H1 (cell line): ENCODE results near the gene SERPINA6. TPM values are rescaled to one million over a fixed set of nuclear protein-coding genes. Genes with fewer than 3 reads are reported as not detected.

ENCODE experiments used
- CTCF ChIA-PET: fragments of 300-600 bp; sonication (Branson Sonifier 250); formaldehyde crosslinking; loops from one replicate; lab custom pipeline; 2021; ENCODE audit not compliant: partially characterized antibody; lab: Charles Lee
- POLR2A ChIA-PET: fragments of 300-600 bp; sonication (Branson Sonifier 250); formaldehyde crosslinking; loops from one replicate; lab custom pipeline; 2021; ENCODE audit warnings: inconsistent platforms; ENCODE audit not compliant: partially characterized antibody; lab: Charles Lee
- DNase-seq, 2 experiments: peaks; one replicate each; pipeline versions ENCODE4 v3.0.0 to v3.0.0-alpha.2; 2010 to 2022; ENCODE audit warnings: low spot score in 2 of 2, low read depth in 1 of 2, mixed read lengths in 1 of 2
- FAIRE-seq: peaks from 2 replicates; lab custom pipeline; 2011; peaks lifted over from hg19 to GRCh38; lab: Jason Lieb, UNC
- H2AFZ ChIP-seq: 2 replicates; pipeline ENCODE4 v1.8.1; 2012; ENCODE audit warnings: low read length, inconsistent platforms
- H2AK5ac ChIP-seq: 2 replicates; pipeline ENCODE4 v1.6.1; 2013; ENCODE audit warnings: low read depth, low read length
- H2BK120ac ChIP-seq: replicated peaks from 2 replicates; pipeline ENCODE3; 2013; ENCODE audit warnings: low read depth, low read length, inconsistent platforms
- H2BK12ac ChIP-seq: 2 replicates; pipeline ENCODE4 v1.6.1; 2013; ENCODE audit warnings: low read depth, low read length
- H2BK15ac ChIP-seq: 2 replicates; pipeline ENCODE4 v1.6.1; 2013; ENCODE audit warnings: low read length
- H2BK20ac ChIP-seq: 2 replicates; pipeline ENCODE4 v1.6.1; 2013; ENCODE audit warnings: low read length
- H2BK5ac ChIP-seq: 2 replicates; pipeline ENCODE4 v1.6.1; 2013; ENCODE audit warnings: low read depth, low read length
- H3K14ac ChIP-seq: 2 replicates; pipeline ENCODE4 v1.6.1; 2013; ENCODE audit warnings: inconsistent platforms; ENCODE audit not compliant: insufficient read length
- H3K18ac ChIP-seq: 2 replicates; pipeline ENCODE4 v1.6.1; 2013; ENCODE audit warnings: low read length; ENCODE audit errors: extremely low read depth
- H3K23ac ChIP-seq: 2 replicates; pipeline ENCODE4 v1.6.1; 2013; ENCODE audit warnings: inconsistent platforms; ENCODE audit not compliant: insufficient read length
- H3K23me2 ChIP-seq: 2 replicates; pipeline ENCODE4 v1.6.1; 2013; ENCODE audit warnings: low read depth, low read length
- H3K27ac ChIP-seq: 2 replicates; pipeline ENCODE4 v1.6.1; 2011; ENCODE audit warnings: low read depth, low read length, inconsistent platforms
- H3K27me3 ChIP-seq, 4 experiments: replicated peaks in 1 of 4; 1 replicate in 1 of 4; 2 replicates in 3 of 4; pipeline versions ENCODE4 v1.6.1 to v1.8.1; 2011 to 2013; ENCODE audit warnings: low read length in 3 of 4, mild to moderate bottlenecking in 3 of 4, inconsistent platforms in 2 of 4, mixed read lengths in 2 of 4, moderate library complexity in 1 of 4; ENCODE audit not compliant: control insufficient read depth in 3 of 4, insufficient read depth in 3 of 4; ENCODE audit errors: extremely low read depth in 1 of 4
- H3K36me3 ChIP-seq, 4 experiments: 2 replicates each; pipeline versions ENCODE4 v1.6.1 to v1.8.1; 2011 to 2013; ENCODE audit warnings: mild to moderate bottlenecking in 4 of 4, low read length in 3 of 4, moderate library complexity in 2 of 4, control low read depth in 1 of 4, inconsistent platforms in 1 of 4; ENCODE audit not compliant: insufficient read depth in 4 of 4, control insufficient read depth in 2 of 4
- H3K4ac ChIP-seq: replicated peaks from 2 replicates; pipeline ENCODE3; 2013; ENCODE audit warnings: low read length, low read depth, mixed read lengths, inconsistent platforms; ENCODE audit not compliant: insufficient read length
- H3K4me1 ChIP-seq, 4 experiments: replicated peaks in 1 of 4; 1 replicate in 1 of 4; 2 replicates in 3 of 4; pipeline versions ENCODE4 v1.6.1 to v1.8.1; 2011 to 2013; ENCODE audit warnings: low read length in 3 of 4, inconsistent platforms in 2 of 4, mixed read lengths in 1 of 4; ENCODE audit not compliant: insufficient read depth in 4 of 4, control insufficient read depth in 3 of 4
- H3K4me2 ChIP-seq, 2 experiments: 2 replicates each; pipeline versions ENCODE4 v1.6.1 to v1.8.1; 2011 to 2013; ENCODE audit warnings: low read depth in 2 of 2, low read length in 2 of 2, control low read depth in 1 of 2, inconsistent platforms in 1 of 2, mild to moderate bottlenecking in 1 of 2; ENCODE audit not compliant: insufficient read depth in 1 of 2
- H3K4me3 ChIP-seq, 4 experiments: fragments of 200-600, 300-600 bp in 1 of 4; sonication (generic), shearing (Covaris generic), sonication (Bioruptor Twin) in 1 of 4; 2 replicates each; pipeline versions ENCODE4 v1.5.1 to v1.8.1; 2011 to 2016; ENCODE audit warnings: low read length in 4 of 4, low read depth in 3 of 4, control low read depth in 2 of 4, inconsistent platforms in 2 of 4, mild to moderate bottlenecking in 2 of 4, mixed read lengths in 1 of 4, moderate library complexity in 1 of 4; ENCODE audit not compliant: insufficient read depth in 2 of 4; ENCODE audit errors: extremely low read depth in 1 of 4
- H3K56ac ChIP-seq: replicated peaks from 2 replicates; pipeline ENCODE3; 2013; ENCODE audit warnings: low read depth, mild to moderate bottlenecking, mixed read lengths, low read length, inconsistent platforms; ENCODE audit not compliant: insufficient read length
- H3K79me1 ChIP-seq: 2 replicates; pipeline ENCODE4 v1.6.1; 2013; ENCODE audit warnings: low read depth, low read length, control low read depth
- H3K79me2 ChIP-seq, 2 experiments: 2 replicates each; pipeline versions ENCODE4 v1.6.1 to v1.8.1; 2012 to 2013; ENCODE audit warnings: low read length in 2 of 2, mild to moderate bottlenecking in 2 of 2, inconsistent platforms in 1 of 2; ENCODE audit not compliant: insufficient read depth in 2 of 2, control insufficient read depth in 1 of 2
- H3K9ac ChIP-seq, 4 experiments: replicated peaks in 1 of 4; 1 replicate in 1 of 4; 2 replicates in 3 of 4; pipeline versions ENCODE4 v1.6.1 to v1.8.1; 2011 to 2013; ENCODE audit warnings: low read depth in 3 of 4, low read length in 3 of 4, control low read depth in 2 of 4, mild to moderate bottlenecking in 2 of 4, moderate library complexity in 2 of 4, inconsistent platforms in 1 of 4; ENCODE audit errors: extremely low read depth in 1 of 4
- H3K9me3 ChIP-seq, 2 experiments: 2 replicates each; pipeline versions ENCODE4 v1.6.1 to v1.8.1; 2012 to 2013; ENCODE audit warnings: mild to moderate bottlenecking in 2 of 2, moderate library complexity in 2 of 2, control low read depth in 1 of 2, inconsistent platforms in 1 of 2, low read depth in 1 of 2, low read length in 1 of 2, mixed read lengths in 1 of 2; ENCODE audit not compliant: insufficient read depth in 2 of 2
- H4K20me1 ChIP-seq, 2 experiments: replicated peaks in 1 of 2; 2 replicates each; pipeline versions ENCODE3 to v1.8.1; 2011 to 2013; ENCODE audit warnings: inconsistent platforms in 2 of 2, low read length in 2 of 2, mild to moderate bottlenecking in 1 of 2; ENCODE audit not compliant: insufficient read depth in 2 of 2, control insufficient read depth in 1 of 2
- H4K5ac ChIP-seq: 2 replicates; pipeline ENCODE4 v1.6.1; 2013; ENCODE audit warnings: low read length, low read depth, mixed read lengths, inconsistent platforms; ENCODE audit not compliant: insufficient read length
- H4K8ac ChIP-seq: 2 replicates; pipeline ENCODE4 v1.8.0; 2013; ENCODE audit warnings: mild to moderate bottlenecking, moderate library complexity, low read length, inconsistent platforms; ENCODE audit not compliant: insufficient read depth; ENCODE audit errors: extremely low read depth
- H4K91ac ChIP-seq: replicated peaks from 2 replicates; pipeline ENCODE3; 2013; ENCODE audit warnings: low read length, mixed read lengths, inconsistent platforms; ENCODE audit not compliant: insufficient read length
- JUND ChIP-seq: IDR thresholded peaks from 2 replicates; pipeline ENCODE4 v1.6.1; 2011; ENCODE audit warnings: mild to moderate bottlenecking, improper control_type of control experiment, low read length
- RAD21 ChIP-seq, 2 experiments: IDR thresholded peaks in 1 of 2; conservative IDR thresholded peaks in 1 of 2; 2 replicates each; pipeline ENCODE4 v1.6.1; 2011; ENCODE audit warnings: low read depth in 2 of 2, low read length in 2 of 2, improper control_type of control experiment in 1 of 2, inconsistent platforms in 1 of 2, mild to moderate bottlenecking in 1 of 2, moderate library complexity in 1 of 2
- WGBS, 2 experiments: shearing (Covaris generic) in 1 of 2; methylation state at CpG; one replicate each; pipeline versions ENCODE4 v1.1.6 to v1.1.7; 2013 to 2015; ENCODE audit warnings: low lambda C conversion rate in 2 of 2, mixed read lengths in 2 of 2, inconsistent platforms in 1 of 2, low coverage in 1 of 2, missing lambda C conversion rate in 1 of 2; ENCODE audit not compliant: insufficient replicate concordance in 2 of 2, insufficient coverage in 1 of 2, insufficient read length in 1 of 2; ENCODE audit errors: extremely low coverage in 1 of 2, missing lambda C conversion rate in 1 of 2; 5-methylcytosine and 5-hydroxymethylcytosine counted together
- polyA plus RNA-seq, 7 experiments: library from polyadenylated mRNA; depleted of rRNA in 3 of 7; stranded (reverse) in 5 of 7; unstranded in 2 of 7; fragments of >200 nt in 5 of 7; fragments of 200-250 nt in 2 of 7; gene quantifications; 1 replicate in 5 of 7; 2 replicates in 1 of 7; 4 replicates in 1 of 7; pipeline versions ENCODE4 v1.2.1 to v1.2.3, GENCODE V29; 2011 to 2013; ENCODE audit warnings: missing spikeins in 2 of 7, mixed read lengths in 2 of 7
- total RNA-seq: library from RNA; stranded (reverse); fragmentation: NEBNext Ultra II Directional; extraction: Animal tissue kit (Norgen Biotek cat#: 25700); gene quantifications from 2 replicates; pipeline ENCODE4 v1.2.1, GENCODE V29; 2021
- TF ChIP-seq, protein P1 (sequence below), 3 experiments: IDR thresholded peaks; 1 replicate in 2 of 3; 2 replicates in 1 of 3; pipeline versions ENCODE4 v1.5.1 to v1.6.1; 2011; ENCODE audit warnings: low read length in 3 of 3, mild to moderate bottlenecking in 3 of 3, inconsistent platforms in 2 of 3, low read depth in 1 of 3, moderate library complexity in 1 of 3; ENCODE audit not compliant: insufficient read depth in 1 of 3; ENCODE audit errors: control extremely low read depth in 1 of 3

Gene SERPINA6
- total and polyA plus RNA-seq, 2 of the 8 experiments (the other 6 are each of a cell fraction or from before 2014, with no cell fraction given), result not detected

- 68% methylated on average over 14 of the region's 14 CpGs; no CpG with 5 or more reads in 1 of the 2 experiments for WGBS, 2 experiments
- Histone ChIP-seq H3K56ac (no peak overlapping the region), H3K18ac (no peak overlapping the region), H4K5ac (no peak overlapping the region), H2AK5ac (no peak overlapping the region), H3K23ac (no peak overlapping the region), H4K20me1 (no peaks in the 10 kb centered on the region), H3K4me1 (peaks cover 0 to 7% (median 2%) of the 10 kb centered on the region in 4 experiments; a peak in 3 of 7 replicates), H2BK20ac (no peak overlapping the region), H3K4me3 (no peak overlapping the region), H3K79me1 (no peaks in the 10 kb centered on the region), H4K91ac (no peak overlapping the region), H3K4ac (no peak overlapping the region), H3K4me2 (peak overlapping the region in 1 of 2 experiments; percentile 9; a peak in 1 of 4 replicates), H2BK5ac (no peak overlapping the region), H3K27me3 (no peaks in the 10 kb centered on the region), H3K27ac (peak overlapping the region; percentile 53; the same call in 1 of the 2 replicates), H2AFZ (no peak overlapping the region), H3K9me3 (no peaks in the 10 kb centered on the region; a peak in 1 of 4 replicates), H3K36me3 (no peaks in the 10 kb centered on the region), H2BK12ac (no peak overlapping the region), H2BK15ac (no peak overlapping the region), H3K14ac (no peak overlapping the region), H3K79me2 (no peaks in the 10 kb centered on the region), H3K23me2 (no peaks in the 10 kb centered on the region), H3K9ac (0 out of 7 replicates have a peak overlapping the region, but pooled peaks of 1 of the 4 experiments have one; percentile 19), H2BK120ac (no peak overlapping the region), H4K8ac (no peak overlapping the region)
- CTCF ChIA-PET, result interaction anchor here (0.8 to 1.7 kb wide), 12 partner anchors 10 to 337 kb away, joined by 3 to 5 read pairs (median 3); no protein-coding TSS in a partner anchor
- TF ChIP-seq, protein P1, sequence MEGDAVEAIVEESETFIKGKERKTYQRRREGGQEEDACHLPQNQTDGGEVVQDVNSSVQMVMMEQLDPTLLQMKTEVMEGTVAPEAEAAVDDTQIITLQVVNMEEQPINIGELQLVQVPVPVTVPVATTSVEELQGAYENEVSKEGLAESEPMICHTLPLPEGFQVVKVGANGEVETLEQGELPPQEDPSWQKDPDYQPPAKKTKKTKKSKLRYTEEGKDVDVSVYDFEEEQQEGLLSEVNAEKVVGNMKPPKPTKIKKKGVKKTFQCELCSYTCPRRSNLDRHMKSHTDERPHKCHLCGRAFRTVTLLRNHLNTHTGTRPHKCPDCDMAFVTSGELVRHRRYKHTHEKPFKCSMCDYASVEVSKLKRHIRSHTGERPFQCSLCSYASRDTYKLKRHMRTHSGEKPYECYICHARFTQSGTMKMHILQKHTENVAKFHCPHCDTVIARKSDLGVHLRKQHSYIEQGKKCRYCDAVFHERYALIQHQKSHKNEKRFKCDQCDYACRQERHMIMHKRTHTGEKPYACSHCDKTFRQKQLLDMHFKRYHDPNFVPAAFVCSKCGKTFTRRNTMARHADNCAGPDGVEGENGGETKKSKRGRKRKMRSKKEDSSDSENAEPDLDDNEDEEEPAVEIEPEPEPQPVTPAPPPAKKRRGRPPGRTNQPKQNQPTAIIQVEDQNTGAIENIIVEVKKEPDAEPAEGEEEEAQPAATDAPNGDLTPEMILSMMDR (IDR thresholded peaks at IDR 0.05; ENCODE audit: control extremely low read depth in 1 of 3, insufficient read depth in 1 of 3, low read depth in 1 of 3, low read length in 3 of 3), result peak; percentile 41 to 60 (median 52)
- TF ChIP-seq JUND (no peak), RAD21 (IDR thresholded peaks at IDR 0.05 in 1 of 2, conservative IDR thresholded peaks at IDR 0.05 in 1 of 2; ENCODE audit: low read depth in 2 of 2, low read length in 2 of 2) (peak; percentile 43 to 59; a peak in 3 of 4 replicates)
- no peak for DNase-seq
- POLR2A ChIA-PET, result no interaction called here
- FAIRE-seq, result peak; percentile 84
Measured at GRCh38 chr14:94288610-94289465, 34.3 kb downstream of the SERPINA6 start.
